BJ (cell line): ENCODE data around the gene CASQ2. TPM values are rescaled to one million over a fixed set of nuclear protein-coding genes. Genes with fewer than 3 reads are reported as not detected.

Source experiments
- CTCF ChIA-PET: fragments of 350-600 bp; formaldehyde crosslinking; extraction: SDS; loops from one replicate; lab custom pipeline; 2021; ENCODE audit warnings: antibody characterized with exemption, inconsistent platforms; lab: Yijun Ruan, JAX
- POLR2A ChIA-PET: fragments of 300-600 bp; sonication (Branson Sonifier 250); formaldehyde crosslinking; extraction: SDS; loops from one replicate; lab custom pipeline; 2021; ENCODE audit warnings: antibody characterized with exemption; lab: Charles Lee
- DNase-seq: peaks from one replicate; pipeline ENCODE4 v3.0.0-alpha.2; 2011; ENCODE audit warnings: low read depth
- H3K27me3 ChIP-seq: 2 replicates; pipeline ENCODE4 v1.6.0; 2011; ENCODE audit warnings: low read length; ENCODE audit not compliant: control insufficient read depth, insufficient read depth
- H3K36me3 ChIP-seq: 2 replicates; pipeline ENCODE4 v1.5.1; 2011; ENCODE audit warnings: low read length; ENCODE audit not compliant: control insufficient read depth, insufficient read depth
- H3K4me3 ChIP-seq: 2 replicates; pipeline ENCODE4 v1.5.1; 2011; ENCODE audit warnings: low read depth, mild to moderate bottlenecking, control low read depth, low read length
- polyA plus RNA-seq: library from polyadenylated mRNA; depleted of rRNA; stranded (reverse); fragments of >200 nt; gene quantifications from 2 replicates; pipeline ENCODE4 v1.2.3, GENCODE V29; 2011
- TF ChIP-seq, protein P1 (sequence below): IDR thresholded peaks from 2 replicates; pipeline ENCODE4 v1.5.1; 2011; ENCODE audit warnings: low read depth, mild to moderate bottlenecking, control low read depth, inconsistent platforms, low read length, moderate library complexity; ENCODE audit not compliant: insufficient read depth

CASQ2 gene
- polyA plus RNA-seq, 1 experiment = not detected

DNA sequence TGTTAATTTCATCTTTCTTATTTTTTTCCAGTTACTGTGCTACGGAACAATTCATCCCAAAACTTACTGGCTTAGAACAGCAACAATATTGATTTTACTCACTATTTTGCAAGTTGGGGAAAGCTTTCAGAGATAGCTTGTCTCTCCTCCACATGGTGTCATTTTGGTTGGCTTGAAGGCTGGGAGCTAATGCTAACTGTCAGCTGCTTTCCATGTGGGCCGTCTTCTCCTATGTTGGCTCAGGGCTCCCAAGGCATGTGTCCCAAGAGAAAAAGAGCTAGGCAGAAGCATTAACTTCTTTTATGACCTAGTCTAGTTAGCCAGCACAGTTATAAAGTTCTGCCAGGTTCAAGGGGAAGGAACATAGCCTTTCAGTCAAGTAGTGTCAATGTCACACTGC is 33.9 kb upstream of the CASQ2 start:
- ChIA-PET POLR2A (no interaction called here), CTCF (interaction anchor here (0.6 to 6.5 kb wide), 5 partner anchors 10 to 219 kb away, joined by 3 to 39 read pairs (median 5); no protein-coding TSS in a partner anchor)
- Histone ChIP-seq H3K4me3 (no peak overlapping the region), H3K27me3 (no peaks in the 10 kb centered on the region; the same call in 1 of the 2 replicates), H3K36me3 (no peaks in the 10 kb centered on the region)
- no peak for DNase-seq
- TF ChIP-seq, protein P1, sequence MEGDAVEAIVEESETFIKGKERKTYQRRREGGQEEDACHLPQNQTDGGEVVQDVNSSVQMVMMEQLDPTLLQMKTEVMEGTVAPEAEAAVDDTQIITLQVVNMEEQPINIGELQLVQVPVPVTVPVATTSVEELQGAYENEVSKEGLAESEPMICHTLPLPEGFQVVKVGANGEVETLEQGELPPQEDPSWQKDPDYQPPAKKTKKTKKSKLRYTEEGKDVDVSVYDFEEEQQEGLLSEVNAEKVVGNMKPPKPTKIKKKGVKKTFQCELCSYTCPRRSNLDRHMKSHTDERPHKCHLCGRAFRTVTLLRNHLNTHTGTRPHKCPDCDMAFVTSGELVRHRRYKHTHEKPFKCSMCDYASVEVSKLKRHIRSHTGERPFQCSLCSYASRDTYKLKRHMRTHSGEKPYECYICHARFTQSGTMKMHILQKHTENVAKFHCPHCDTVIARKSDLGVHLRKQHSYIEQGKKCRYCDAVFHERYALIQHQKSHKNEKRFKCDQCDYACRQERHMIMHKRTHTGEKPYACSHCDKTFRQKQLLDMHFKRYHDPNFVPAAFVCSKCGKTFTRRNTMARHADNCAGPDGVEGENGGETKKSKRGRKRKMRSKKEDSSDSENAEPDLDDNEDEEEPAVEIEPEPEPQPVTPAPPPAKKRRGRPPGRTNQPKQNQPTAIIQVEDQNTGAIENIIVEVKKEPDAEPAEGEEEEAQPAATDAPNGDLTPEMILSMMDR = no peak

DNA sequence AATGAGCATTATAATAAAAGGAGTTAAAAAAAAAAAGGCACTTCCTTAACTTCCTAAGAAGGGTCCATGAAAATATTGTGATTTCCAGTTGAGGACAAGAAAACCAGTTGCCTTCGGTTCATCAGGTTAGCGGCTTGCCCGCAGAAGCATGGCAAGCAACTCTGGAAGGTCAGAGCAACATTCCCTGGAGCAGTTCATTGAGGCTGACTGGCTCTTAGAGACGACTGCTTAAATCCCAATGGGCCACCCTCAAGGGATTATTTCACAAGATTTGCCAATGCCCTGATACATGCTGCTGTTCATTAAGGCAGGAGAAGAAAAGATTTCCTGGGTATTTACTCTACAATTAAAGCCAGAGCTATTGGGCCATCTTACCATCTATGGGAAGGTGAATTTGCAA is 29.0 kb upstream of the CASQ2 start:
- ChIA-PET CTCF (interaction anchor here (0.6 to 1.8 kb wide), 2 partner anchors 9 to 184 kb away, joined by 3 to 5 read pairs; no protein-coding TSS in a partner anchor), POLR2A (no interaction called here)
- peaks cover 3% of the 10 kb centered on the region for H3K27me3 ChIP-seq
- no peak for DNase-seq
- TF ChIP-seq, protein P1 = no peak
- no peaks in the 10 kb centered on the region for H3K36me3 ChIP-seq
- H3K4me3 ChIP-seq = no peak overlapping the region

DNA sequence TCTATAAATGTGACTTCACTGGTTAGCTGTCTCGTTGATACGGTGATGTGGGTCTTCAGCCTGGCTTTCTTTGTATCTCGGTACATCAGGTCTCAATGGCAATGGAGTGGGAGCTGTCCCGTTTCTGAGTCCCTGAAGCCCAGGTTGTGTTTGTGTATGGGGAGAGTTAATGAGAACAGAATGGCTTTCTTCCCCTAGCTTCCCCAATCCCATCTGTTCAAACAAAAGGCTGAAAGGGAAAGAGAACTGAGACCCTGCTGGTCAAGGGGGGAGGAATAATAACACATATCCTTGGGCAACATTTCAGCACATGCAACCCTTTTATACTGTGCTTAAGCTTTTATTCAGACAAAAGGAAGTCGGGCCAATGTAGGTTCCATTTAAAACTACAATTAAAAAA is 28.4 kb upstream of the CASQ2 start:
- POLR2A ChIA-PET = no interaction called here
- H3K36me3 ChIP-seq = no peaks in the 10 kb centered on the region
- CTCF ChIA-PET = interaction anchor here (0.5 to 0.6 kb wide), 2 partner anchors 9 to 374 kb away, joined by 3 read pairs; no protein-coding TSS in a partner anchor
- no peak for DNase-seq
- no peak overlapping the region for H3K4me3 ChIP-seq
- H3K27me3 ChIP-seq = peaks cover 3% of the 10 kb centered on the region
- TF ChIP-seq, protein P1 = no peak

DNA sequence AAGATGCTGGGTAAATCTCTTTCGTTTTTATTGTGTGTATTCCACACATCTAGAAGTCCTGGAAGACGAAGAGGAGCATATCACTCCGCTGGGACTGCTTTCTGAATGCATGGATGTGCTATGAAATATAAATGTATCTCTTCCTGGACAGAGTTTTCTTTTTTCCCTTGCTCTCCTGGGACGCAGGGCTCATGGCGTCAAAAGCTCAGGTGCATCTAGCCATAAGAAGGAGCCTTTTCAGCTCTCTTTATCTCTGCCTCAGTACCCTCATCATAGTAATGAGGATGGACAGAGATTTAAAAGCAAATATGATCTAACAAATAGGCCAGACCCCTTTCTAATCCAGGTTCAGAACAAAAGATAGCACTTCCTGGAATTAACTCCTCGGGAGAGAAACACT is 27.5 kb upstream of the CASQ2 start:
- Histone ChIP-seq H3K27me3 (peaks cover 3% of the 10 kb centered on the region), H3K36me3 (no peaks in the 10 kb centered on the region), H3K4me3 (no peak overlapping the region)
- ChIA-PET CTCF (interaction anchor here (0.7 kb wide), 1 partner anchor 11 kb away, joined by 3 read pairs; no protein-coding TSS in a partner anchor), POLR2A (no interaction called here)
- DNase-seq = no peak
- TF ChIP-seq, protein P1 = no peak

DNA sequence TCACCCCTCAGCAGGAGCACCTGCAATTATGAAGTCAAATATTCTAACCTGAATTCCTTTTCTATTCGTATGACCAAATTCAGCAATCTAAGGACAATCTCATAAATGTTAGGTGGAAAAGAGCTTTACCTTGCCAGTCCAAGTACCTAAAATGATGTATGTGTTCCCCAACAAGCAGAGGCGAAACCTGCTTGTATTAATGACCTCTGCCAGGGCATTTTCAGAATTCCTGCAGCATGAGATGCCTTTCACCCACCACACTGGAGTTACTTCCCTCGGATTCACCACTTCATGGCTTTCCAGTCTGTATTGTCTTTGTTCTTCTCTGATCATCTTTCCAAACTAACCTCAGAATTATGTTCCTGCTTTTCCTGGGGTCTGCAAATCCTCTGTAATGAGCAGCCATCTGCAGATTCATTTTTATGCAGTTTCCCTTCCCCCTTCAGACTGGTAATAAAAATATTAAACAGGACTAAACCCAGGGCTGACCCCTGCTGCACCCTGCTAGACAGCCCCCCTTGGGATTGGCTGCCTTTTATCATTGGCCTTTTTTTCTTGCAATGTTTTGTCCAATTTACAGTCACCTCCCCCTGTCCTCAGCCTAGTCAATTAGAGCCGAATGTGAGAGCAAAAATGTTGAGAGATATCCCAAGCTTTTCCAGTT is 26.6 kb upstream of the CASQ2 start:
- no peak for DNase-seq
- Histone ChIP-seq H3K4me3 (no peak overlapping the region), H3K36me3 (no peaks in the 10 kb centered on the region), H3K27me3 (peaks cover 3% of the 10 kb centered on the region)
- ChIA-PET CTCF (interaction anchor here (0.7 kb wide), 1 partner anchor 12 kb away, joined by 3 read pairs; no protein-coding TSS in a partner anchor), POLR2A (no interaction called here)
- TF ChIP-seq, protein P1 = no peak
